A673 (cell line): ENCODE data around the gene SUSD4.

Experiments used
- CTCF ChIP-seq: fragments of 300-800, 200-600 bp; sonication (generic); conservative IDR thresholded peaks from 2 replicates; pipeline ENCODE4 v1.5.1; 2017; ENCODE audit warnings: low read depth, mild to moderate bottlenecking, antibody characterized with exemption, low read length, moderate library complexity, mixed read lengths
- EZH2 ChIP-seq: fragments of 200-600 bp; sonication (generic); IDR thresholded peaks from 2 replicates; pipeline ENCODE4 v1.6.1; 2017; ENCODE audit warnings: borderline replicate concordance, low read depth, mild to moderate bottlenecking, mixed read lengths, antibody characterized with exemption, low read length; ENCODE audit not compliant: poor library complexity, severe bottlenecking

GRCh38 chr1:223211323-223211985 is 152.5 kb downstream of the SUSD4 start:
- TF ChIP-seq CTCF (no peak), EZH2 (no peak)
